Hypothalamus (tissue), 51 donors: ENCODE data around the gene LILRA1.
"Not testable (repeated sequence)": the region's sequence is repeated elsewhere in the genome, so short reads cannot be mapped to it uniquely, and the experiment has no call there.

ENCODE experiments used
- DNase-seq, 51 donors: peaks; one replicate each; lab custom pipeline; 2025; lab: John Stamatoyannopoulos, UW

The LILRA1 gene

DNA sequence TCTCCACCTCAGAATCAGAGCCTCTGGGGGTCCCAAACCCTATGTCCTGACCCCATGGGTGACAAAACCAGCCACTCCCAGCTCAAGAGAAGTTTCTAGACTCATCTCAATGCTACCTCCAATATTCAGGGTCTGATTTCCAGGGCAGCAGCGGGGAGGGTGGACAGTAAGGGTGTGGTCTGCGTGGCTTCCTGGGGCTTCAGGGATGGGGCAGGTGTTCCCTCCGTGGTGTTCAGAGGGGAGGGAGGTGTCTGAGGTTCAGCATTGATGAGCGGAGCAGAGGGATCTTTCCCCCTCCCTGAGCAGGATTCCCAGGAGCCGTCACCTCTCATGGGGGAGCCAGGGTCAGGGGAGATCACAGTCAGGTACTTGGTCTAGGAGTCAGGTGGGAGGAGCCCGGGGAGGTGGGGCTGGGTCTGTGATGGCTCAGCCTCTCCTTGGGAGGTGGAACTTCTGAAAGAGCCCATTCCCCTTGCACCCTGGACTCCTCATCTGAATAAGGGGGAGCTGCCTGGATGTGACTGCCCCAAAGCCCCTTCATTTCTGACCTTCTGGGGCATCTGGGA lies 16.9 kb upstream of the LILRA1 start:
- no peak for DNase-seq

- no peak for DNase-seq
Measured at GRCh38 chr19:54577334-54577733, 16.1 kb upstream of the LILRA1 start.

DNA sequence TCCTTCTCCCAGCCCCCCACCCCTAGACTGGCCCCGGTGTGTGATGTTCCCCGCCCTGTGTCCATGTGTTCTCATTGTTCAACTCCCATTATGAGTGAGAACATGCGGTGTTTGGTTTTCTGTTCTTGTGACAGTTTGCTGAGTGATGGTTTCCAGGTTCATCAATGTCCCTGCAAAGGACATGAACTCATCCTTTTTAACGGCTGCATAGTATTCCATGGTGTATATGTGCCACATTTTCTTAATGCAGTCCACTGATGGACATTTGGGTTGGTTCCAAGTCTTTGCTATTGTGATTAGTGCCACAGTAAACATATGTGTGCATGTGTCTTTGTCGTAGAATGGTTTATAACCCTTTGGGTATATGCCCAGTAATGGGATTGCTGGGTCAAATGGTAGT lies 15.2 kb upstream of the LILRA1 start:
- not testable (repeated sequence) for DNase-seq

DNA sequence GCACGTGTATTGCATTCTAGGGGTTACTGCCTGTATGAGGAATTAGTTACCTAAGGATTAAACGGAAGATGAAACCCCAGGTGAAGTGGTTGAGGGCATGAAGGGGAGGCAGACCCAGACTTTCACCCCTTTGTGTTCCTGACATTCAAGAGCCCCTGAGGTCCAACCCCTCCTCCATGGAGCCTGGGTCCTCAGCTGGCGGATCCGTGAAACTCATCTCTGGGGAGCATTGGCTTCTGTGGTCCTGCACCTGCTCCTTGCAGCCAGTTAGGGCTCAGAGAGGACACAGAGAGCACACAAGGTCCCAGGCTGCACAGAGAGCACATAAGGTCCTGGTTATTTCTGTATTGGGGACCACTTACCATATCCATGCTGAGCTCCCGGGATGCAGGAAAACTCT lies 7.0 kb upstream of the LILRA1 start:
- DNase-seq = no peak

DNA sequence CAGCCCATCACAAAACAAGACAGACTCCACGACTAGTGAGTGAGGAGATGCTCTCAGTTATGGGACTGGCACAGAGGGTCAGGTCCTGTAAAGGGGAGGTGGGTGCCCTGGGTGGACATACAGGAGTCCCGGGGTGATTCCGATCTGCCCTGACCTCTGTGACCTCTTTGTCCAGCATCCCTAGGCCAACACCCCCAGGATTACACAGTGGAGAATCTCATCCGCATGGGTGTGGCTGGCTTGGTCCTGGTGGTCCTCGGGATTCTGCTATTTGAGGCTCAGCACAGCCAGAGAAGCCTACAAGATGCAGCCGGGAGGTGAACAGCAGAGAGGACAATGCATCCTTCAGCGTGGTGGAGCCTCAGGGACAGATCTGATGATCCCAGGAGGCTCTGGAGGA lies 6.4 kb upstream of the LILRA1 start:
- DNase-seq = no peak

DNA sequence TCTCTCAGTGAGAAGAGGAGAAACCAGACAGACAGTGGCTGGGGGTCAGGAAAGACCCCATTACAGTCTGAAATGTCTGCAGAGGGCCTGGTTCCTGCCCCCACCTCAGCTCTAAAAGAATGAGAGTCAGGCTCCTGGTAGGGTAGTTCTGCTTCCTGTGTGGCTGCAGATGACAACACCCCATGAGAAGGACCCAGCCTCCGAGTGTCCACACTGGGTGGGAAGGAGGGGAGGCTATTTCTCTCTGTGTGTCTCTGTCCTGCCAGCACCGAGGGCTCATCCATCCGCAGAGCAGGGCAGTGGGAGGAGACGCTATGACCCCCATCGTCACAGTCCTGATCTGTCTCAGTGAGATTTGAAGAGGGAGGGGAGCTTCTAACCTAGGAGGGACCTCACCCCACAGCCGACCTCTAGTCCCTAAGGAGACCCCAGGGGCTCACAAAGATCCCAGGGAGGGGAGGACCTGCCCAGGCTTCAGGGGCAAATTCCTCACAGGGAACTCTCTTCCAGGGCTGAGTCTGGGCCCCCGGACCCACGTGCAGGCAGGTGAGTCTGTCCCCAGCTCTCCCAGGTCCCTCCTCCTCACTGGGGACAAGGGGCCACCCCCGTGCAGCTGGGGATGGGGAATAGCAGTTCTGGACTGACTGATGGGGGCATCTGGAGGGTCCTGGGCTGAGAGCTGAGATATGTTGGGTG lies 647 bp downstream of the LILRA1 start:
- DNase-seq = not testable (repeated sequence)

DNA sequence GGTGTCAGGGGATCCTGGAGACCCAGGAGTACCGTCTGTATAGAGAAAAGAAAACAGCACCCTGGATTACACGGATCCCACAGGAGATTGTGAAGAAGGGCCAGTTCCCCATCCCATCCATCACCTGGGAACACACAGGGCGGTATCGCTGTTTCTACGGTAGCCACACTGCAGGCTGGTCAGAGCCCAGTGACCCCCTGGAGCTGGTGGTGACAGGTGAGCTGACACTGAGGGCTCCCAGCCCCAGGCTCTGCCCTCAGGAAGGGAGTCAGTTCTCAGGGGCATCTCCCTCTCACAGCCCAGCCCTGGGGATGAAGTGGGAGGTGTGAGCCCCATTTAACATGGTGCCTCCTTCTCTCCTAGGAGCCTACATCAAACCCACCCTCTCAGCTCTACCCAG lies 1.3 kb downstream of the LILRA1 start:
- no peak for DNase-seq

DNA sequence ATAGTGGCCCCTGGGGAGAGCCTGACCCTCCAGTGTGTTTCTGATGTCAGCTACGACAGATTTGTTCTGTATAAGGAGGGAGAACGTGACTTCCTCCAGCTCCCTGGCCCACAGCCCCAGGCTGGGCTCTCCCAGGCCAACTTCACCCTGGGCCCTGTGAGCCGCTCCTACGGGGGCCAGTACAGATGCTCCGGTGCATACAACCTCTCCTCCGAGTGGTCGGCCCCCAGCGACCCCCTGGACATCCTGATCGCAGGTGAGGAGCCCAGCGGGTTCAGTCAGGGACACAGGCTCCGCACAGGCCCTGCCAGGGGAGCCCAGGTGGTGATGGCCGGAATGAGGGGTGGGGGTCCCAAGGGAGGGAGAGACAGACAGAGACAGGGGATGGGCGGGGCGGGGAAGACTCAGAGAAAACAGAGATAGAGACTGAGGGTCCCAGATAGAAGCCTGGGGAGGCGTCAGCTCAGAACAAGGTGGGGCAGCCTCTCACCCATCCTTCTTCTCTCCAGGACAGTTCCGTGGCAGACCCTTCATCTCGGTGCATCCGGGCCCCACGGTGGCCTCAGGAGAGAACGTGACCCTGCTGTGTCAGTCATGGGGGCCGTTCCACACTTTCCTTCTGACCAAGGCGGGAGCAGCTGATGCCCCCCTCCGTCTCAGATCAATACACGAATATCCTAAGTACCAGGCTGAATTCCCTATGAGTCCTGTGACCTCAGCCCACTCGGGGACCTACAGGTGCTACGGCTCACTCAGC lies 2.4 kb downstream of the LILRA1 start:
- not testable (repeated sequence) for DNase-seq

- no peak for DNase-seq
Measured at GRCh38 chr19:54600212-54600611, 6.8 kb downstream of the LILRA1 start.

DNA sequence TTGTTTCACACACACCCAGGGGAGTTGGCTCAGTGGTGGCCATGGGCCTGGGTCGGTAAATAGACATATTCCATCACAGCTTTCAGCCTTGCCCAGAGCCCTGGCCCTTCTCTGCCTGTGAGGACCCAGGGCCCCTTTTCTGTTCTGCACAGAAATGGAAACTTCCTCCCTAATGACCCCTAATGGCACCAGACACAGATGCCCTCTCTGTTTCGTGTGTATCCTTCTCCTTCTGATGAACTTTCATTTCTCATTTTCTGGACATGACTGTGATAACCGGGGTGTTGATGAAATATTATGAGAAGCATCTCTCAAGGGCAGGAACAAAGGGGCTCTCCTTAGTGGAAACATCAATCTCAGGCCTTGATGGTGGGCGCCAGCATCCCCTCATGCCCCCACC lies 12.8 kb downstream of the LILRA1 start:
- no peak for DNase-seq

DNA sequence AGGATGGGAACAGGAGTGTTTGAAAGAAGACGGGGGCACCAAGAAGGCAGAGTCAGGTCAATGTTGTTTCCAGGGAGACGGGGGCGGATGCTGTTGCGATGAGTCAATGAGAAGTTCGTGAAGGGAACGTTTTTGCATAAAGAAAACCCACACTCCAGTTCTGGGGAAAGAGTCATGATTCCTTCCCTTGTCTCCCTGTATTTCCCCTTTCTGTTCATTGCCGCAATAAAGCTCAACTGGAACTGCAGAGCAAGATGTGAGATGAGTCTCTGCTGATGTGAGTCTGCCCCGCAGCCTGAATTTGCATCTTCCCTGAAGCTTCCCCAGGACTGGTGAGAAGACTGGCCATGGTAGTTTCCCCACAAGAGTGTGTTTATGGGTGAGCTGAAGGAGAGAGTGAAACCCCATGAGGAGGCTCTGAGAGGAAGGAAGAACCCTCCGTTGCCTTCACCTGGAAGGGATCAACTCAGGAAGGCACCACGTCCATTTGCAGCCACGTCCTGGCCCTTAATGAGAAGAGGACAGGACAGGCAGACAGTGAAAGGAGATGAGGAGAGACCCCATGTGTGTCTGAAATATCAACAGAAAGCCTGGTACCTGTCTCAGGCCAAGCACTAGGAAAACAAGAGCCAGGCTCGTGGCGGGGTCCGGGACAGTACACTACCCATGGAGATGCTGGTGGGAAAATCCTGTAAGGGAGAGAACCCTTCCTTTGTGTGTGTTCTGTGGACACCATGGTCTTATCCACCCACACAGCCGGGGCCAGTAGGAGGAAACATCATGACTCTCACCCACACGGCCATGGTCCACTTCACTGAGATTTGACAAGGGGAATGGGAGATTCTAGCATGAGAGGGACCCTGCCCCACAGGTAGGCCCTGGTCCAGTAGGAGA lies 13.7 kb downstream of the LILRA1 start:
- peak in 1 of 51 donors; percentile 51 for DNase-seq

GRCh38 chr19:54607785-54608150 lies 14.3 kb downstream of the LILRA1 start:
- no peak for DNase-seq

DNA sequence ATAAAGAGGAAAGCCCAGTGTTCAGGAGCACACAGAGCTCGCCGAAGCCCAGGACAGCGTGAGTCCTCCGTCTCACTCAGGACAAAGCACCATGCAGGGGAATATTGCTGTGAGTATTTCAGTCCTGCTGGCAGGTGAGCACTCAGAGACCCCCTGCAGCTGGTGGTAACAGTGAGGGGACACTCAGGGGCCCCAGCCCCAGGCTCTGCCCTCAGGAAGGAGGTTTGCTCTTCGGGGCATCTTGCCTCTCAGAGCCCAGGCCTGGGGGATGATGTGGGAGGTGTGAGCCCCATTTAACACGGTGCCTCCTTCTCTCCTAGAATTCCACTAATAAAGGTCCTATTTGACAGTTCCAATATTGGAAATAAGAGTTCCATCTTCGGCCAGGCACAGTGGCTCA lies 14.8 kb downstream of the LILRA1 start:
- no peak for DNase-seq

- DNase-seq = no peak
Measured at GRCh38 chr19:54608792-54609191, 15.4 kb downstream of the LILRA1 start.

GRCh38 chr19:54609356-54609791 lies 15.9 kb downstream of the LILRA1 start:
- no peak for DNase-seq

DNA sequence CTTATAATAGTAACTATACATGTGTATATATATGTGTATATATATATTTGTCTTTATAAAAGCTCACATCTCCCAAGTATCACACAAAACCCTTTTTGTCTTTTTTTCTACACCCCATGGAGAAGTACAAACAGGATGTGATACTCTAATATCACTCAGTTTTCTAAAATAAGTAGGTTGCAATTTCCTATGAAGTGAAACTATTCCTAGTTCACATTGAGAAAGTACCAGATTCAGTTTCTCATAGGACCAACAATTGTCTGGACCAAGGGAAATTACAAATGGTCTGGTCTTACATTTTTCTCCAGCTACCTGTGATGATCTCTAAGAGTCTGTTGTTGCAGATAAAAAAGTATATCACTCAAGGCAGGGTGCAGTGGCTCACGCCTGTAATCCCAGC lies 19.0 kb downstream of the LILRA1 start:
- DNase-seq = no peak

- DNase-seq = no peak
Measured at GRCh38 chr19:54614726-54615125, 21.3 kb downstream of the LILRA1 start.

GRCh38 chr19:54616057-54616456 lies 22.6 kb downstream of the LILRA1 start:
- no peak for DNase-seq

DNA sequence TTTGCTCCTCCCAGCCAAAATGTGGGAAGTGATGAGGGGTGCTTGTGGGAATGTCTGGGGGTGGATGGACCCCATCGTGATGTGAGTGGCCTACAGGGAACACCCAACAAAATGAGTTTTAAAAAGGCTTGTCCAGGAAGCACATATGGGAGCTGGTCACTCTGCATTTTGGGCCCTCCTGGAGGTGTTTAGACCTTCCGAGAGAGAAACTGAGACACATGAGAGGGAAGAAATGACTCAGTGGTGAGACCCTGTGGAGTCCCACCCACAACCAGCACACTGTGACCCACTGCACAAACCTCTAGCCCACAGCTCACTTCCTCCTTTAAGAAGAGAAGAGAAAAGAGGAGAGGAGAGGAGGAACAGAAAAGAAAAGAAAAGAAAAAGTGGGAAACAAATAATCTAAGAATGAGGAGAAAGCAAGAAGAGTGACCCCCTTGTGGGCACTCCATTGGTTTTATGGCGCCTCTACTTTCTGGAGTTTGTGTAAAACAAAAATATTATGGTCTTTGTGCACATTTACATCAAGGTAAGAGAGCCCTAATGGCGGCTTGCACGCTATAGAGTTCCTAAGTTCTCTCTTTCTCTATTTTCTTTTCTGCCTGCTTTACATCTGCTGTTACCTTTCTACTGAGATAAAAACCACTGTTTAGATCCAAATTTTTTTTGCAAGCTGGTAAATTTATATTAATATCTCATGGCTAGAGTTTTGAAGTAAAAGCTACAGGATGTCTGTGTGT lies 23.6 kb downstream of the LILRA1 start:
- DNase-seq = no peak

- DNase-seq = no peak
Measured at GRCh38 chr19:54620464-54620863, 27.0 kb downstream of the LILRA1 start.
